Thyroid gland (tissue), 4 donors: ENCODE measurements around the gene ADCY9.

Experiments used
- POLR2A ChIP-seq, 2 donors: fragments of 450-650 bp; IDR thresholded peaks; one replicate each; pipeline ENCODE4 v1.6.1; 2017; ENCODE audit warnings: antibody characterized with exemption in 2 of 2, mild to moderate bottlenecking in 2 of 2, moderate library complexity in 1 of 2
- TF ChIP-seq, protein P1 (sequence below), 6 experiments: fragments of 200-600 bp in 3 of 6; fragments of 450-650 bp in 3 of 6; sonication (generic) in 3 of 6; IDR thresholded peaks; one replicate each; pipeline ENCODE4 v1.5.1; 2016 to 2019; ENCODE audit warnings: antibody characterized with exemption in 6 of 6, mild to moderate bottlenecking in 2 of 6, inconsistent platforms in 1 of 6, moderate library complexity in 1 of 6

DNA sequence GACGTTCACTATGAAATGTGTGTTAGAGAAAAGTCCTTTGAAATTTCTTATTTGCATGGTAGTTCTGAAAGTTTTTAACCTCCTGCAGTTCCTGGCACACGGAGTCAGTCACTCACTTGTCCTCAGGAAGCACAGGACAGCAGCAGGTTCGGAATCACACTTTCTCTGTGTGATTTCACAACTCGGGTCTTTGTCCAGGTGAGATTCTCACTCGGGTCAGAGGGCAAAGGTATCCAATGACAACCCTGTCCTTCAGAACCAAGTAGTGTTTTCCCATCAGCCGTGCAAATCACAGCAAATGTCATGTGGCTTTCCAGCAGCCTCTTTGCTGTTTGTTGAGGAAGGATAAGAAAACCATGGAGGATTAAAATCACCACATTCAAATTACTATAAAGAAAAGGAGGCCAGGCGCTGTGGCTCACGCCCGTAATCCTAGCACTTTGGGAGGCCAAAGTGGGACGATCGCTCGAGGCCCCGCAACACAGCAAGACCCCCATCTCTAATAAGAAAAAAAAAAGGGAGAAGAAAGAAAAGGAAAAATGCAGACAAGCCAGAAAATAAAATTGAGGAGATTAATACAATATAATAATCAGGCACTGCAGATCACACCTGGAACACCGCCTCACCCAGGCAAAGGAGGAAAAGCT, 22.0 kb downstream of the ADCY9 start:
- TF ChIP-seq, protein P1, sequence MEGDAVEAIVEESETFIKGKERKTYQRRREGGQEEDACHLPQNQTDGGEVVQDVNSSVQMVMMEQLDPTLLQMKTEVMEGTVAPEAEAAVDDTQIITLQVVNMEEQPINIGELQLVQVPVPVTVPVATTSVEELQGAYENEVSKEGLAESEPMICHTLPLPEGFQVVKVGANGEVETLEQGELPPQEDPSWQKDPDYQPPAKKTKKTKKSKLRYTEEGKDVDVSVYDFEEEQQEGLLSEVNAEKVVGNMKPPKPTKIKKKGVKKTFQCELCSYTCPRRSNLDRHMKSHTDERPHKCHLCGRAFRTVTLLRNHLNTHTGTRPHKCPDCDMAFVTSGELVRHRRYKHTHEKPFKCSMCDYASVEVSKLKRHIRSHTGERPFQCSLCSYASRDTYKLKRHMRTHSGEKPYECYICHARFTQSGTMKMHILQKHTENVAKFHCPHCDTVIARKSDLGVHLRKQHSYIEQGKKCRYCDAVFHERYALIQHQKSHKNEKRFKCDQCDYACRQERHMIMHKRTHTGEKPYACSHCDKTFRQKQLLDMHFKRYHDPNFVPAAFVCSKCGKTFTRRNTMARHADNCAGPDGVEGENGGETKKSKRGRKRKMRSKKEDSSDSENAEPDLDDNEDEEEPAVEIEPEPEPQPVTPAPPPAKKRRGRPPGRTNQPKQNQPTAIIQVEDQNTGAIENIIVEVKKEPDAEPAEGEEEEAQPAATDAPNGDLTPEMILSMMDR (IDR thresholded peaks at IDR 0.05), result no peak
- TF ChIP-seq POLR2A (IDR thresholded peaks at IDR 0.05), result no peak
